HG02870 (cell line): ENCODE measurements around the gene RANBP9.

Source experiments
- ATAC-seq: cut with Tn5 transposase; IDR thresholded peaks from one replicate; pipeline ENCODE4 v1.9.1; 2021; ENCODE audit warnings: mild to moderate bottlenecking, moderate library complexity; ENCODE audit not compliant: unreplicated experiment

Gene RANBP9

GRCh38 chr6:13711324-13711732, 307 bp downstream of the RANBP9 start:
- peak; percentile 36 for ATAC-seq

DNA sequence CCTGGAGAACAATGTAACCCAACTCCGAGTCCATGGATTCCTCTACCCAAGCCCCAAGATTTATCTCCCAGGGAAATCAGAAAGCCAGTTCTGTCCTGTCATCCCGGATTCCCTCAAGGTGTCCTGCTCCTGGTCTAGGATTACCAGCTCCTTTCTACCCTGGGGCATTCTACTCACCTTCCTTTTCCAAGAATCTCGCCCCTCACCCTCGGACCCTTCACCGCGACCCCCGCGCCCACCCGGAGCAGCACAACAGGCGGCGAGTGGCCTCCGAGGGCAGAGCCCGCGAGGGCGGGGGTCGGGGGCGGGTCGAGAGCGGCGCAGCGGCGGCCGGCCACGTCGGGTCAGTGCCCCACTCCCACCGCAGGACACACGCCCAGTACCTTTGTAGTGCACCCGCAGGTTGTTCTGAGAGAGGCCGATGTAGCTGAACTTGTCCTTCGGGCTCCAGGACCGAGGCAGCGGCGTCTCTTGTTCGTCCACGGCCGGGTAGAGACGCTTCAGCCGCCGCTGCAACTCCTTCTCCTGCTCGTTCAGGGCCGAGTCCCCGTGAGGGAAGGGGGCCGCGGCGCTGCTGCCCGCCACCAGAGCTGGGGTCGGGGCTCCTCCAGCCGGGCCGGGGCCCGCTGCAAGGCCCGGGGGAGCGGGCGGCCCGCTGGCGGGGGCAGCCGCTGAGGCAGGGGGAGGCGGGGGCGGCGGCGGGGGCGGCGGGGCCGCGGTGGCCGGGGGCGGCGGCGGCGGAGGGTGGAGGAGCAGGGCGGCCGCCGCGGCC, 897 bp downstream of the RANBP9 start:
- ATAC-seq = peak; percentile 4

DNA sequence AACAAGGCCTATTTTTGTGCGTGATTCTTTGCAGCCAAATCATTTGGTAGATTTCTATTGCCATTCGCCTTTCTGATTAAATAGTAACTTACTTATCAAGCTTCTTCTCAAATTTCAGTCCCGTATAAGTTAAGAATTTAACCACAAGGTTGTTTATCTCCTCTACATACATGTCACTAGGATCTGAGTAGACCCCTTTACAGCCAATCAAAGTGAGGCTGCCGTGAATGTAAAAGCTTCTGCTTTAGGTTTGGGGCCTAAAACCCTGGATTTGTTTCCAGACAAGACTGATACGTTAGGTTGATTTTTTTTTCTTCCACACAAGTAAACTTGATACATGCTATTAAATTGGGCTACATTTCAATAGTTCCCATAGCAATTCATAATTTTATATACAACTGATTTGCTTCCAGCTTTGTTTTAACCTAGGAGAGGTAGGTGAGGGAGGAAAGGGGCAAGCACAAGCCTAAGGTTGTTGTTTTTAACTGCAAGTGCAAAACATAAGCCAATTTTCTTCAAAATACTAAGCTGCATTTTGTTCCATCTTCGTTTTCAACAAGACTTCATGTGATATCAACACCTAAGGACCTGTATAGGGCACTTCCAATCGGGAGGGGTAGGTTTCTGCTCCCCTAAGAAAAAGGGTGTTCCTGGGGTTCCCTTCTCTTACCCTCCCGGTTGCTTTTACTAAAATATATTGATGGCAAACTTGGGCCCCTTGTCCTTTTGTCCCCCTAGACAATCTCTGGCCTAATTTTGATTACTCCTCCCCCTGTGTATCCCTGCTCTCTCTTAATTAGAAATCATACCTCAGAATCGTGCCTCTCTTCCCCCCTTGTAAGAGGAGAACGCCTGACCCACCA, 1.7 kb downstream of the RANBP9 start:
- ATAC-seq = no peak

GRCh38 chr6:13708736-13709135, 2.9 kb downstream of the RANBP9 start:
- ATAC-seq = no peak

DNA sequence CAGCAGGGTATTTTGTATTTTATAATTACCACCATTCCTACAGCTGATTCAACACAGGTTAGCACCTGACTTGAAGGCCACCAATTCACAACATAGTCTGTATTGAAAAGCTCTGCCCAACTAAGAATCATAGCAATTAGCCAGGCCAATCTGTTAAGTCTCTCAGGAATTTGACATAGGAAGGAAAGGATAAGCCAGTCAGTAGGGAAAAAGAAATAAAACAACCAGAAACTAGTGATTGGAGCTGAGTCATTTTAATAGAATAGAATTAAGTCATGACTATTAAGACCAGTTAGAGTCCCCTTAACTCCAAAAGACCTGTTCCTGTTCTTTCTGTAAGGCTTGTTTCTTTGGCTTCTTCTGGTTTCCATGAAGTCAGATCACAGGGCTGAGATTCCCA, 8.1 kb downstream of the RANBP9 start:
- ATAC-seq = no peak

DNA sequence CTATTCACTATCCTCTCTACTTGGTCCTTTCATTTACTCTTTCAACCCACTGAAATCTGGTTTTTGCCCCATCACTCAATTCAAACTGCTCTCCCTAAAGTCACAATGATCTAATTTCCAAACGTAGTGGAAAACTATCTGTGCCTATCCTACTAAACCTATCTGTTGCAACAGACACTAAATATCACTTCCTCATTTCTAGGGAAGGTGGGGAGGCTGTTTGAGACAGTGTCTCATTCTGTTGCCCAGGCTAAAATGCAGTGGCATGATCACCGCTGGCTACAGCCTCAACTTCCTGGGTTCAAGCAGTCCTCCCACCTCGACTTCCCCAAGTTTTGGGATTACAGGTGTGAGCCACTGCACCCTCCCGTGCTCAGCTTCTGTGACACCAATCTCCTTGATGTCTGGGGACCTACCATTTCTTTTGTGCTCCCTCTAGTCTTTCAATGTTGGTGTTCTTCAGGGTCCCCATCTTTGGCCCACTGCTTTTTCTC, 8.8 kb downstream of the RANBP9 start:
- ATAC-seq = no peak

GRCh38 chr6:13700232-13700631, 11.4 kb downstream of the RANBP9 start:
- no peak for ATAC-seq

- ATAC-seq = no peak
These were observed 12.9 kb downstream of the RANBP9 start for GRCh38 chr6:13698715-13699114.

- ATAC-seq = no peak
These were observed 13.8 kb downstream of the RANBP9 start for GRCh38 chr6:13697857-13698256.

DNA sequence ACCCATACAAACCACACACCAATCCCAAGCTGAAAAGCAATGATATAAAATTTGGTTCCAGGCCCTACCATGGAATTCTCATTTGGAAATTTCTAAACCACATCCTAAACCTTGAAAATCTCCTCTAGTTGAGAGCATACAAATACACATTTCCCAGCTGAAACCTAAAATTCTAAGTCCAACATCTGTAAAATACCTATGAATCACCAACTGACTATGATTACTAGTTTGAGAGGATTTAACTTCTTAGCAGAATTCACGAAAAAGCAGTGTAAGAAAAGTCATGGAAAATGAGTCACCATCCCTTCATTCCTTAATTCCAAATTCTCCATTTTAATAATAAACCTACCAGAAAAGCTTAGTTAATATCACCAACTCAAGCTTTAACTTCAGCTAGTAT, 15.4 kb downstream of the RANBP9 start:
- ATAC-seq = no peak

DNA sequence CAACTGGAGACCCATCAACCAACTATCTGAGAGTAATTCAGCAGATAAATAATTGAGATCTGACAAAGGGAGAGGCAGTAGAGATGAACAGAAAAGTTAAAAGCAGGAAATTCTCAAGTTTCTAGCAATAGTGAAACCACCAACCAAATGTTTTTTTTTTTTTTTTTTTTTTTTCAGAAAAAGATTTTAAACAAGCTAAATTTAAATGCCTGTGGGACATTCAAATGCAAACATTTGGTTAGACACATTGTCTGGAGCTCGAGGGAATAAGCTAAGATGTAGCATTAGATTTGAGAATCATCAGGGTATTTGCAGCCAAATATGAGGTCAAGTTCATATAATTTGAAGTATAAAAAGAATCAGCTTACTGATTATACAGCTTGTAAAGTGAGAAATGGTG, 16.4 kb downstream of the RANBP9 start:
- ATAC-seq = no peak

- ATAC-seq = no peak
These were observed 17.1 kb downstream of the RANBP9 start for GRCh38 chr6:13694562-13694961.

GRCh38 chr6:13689511-13690256, 22.0 kb downstream of the RANBP9 start:
- ATAC-seq = no peak

DNA sequence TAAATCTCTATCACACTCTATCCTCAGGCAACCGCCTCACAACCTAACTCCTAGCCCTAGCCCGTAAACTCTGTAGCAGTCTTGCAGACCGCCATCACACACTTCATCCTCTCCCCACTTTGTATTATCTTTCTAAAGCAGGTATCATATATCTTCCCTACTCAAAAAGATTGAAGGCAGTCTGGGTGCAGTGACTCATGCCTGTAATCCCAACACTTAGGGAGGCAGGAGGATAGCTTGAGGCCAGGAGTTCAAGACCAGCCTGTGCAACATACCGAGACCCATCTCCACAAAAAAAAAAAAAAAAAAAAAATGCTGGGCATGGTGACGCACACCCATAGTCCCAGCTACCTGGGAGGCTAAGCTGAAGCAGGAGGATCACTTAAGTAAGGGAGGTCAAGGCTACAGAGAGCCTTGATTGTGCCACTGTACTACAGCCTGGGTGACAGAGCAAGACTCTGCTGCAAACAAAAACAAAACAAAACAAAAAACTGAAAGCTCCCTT, 22.9 kb downstream of the RANBP9 start:
- no peak for ATAC-seq

DNA sequence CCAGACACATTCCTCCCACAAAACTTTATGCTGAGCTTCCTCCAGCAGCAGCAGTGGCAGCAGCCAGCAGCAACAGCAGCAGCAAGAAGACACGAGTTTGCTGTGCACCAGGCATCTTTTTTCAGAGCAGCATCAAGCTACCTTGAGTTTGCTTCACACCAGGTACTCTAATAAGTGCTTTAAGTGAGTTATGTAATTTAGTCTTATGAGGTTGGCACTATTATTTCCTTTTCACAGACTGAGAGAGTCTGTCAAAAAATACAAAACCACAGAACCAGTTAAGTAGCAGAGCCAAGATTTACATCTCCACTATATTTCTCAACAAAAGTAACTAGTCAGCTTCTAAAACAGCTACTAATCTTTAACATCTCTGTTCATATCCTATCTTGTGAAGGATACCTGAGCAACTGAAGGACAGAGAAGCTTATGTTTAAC, 23.7 kb downstream of the RANBP9 start:
- no peak for ATAC-seq

DNA sequence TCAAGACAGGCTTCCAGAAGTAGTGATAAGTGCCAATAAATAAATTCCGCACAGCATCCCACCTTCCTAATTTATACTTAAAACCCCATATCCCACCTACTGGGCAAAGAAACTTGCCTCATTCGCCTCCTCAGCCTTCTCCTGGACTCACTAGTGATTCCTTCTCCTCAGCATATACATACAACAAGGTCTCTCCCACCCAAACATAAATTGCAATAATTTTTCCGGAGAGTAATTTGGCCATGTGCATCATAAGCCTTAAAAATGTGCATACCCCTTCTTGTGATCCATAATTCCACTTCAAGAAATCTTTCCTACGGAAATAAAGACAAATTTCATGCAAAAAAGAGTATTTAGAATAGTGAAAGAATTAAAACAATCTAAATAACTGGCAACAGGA, 26.8 kb downstream of the RANBP9 start:
- ATAC-seq = no peak

DNA sequence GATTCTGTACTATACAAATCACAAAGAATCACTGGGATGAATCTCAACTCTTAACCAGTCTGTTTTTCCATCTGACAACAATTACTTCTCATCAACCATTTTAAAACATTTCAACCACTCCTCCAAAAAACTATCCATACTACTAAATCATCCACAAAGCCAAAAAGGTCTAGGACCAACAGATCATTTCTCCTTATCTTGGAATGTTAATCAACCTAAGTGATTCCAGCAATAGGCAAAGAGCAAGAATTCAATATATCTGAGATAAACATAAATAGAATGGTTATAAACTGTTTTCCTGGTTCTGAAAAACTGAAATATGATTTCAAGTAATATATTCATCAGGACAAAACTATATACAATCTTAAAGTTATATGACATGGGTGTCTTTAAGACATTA, 28.6 kb downstream of the RANBP9 start:
- no peak for ATAC-seq

GRCh38 chr6:13682346-13682745, 29.3 kb downstream of the RANBP9 start:
- no peak for ATAC-seq

DNA sequence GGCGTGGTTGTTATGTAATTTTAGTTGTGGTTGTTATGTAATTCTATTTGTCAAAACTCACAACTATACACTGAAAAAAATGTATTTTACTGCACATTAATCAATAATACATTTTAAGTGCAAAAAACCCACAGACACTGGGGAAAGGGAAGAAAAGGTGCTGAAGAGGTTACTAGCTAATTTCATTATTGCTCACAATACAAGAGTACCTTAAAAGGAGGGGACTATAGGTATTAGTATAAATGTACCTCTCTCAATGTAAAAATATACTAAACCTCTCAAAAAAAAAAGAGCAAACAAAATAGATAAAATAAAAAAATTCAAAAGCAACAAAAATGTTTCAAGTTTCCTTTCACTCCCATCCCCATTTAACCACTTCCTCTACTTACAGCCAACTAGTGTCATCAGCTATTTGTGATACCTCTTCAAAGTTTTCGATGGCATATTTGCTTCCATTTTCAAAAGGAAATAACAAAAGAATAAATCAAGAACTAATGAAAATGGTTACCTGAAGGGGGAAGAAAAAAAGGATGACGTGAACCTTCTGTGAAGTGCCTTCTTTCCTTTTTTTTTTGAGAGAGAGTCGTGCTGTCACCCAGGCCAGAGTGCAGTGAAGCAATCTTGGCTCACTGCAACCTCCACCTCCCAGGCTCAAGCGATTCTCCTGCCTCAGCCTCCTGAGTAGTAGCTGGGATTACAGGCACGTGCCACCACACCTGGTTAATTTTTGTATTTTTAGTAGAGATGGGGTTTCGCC, 30.2 kb downstream of the RANBP9 start:
- ATAC-seq = no peak

DNA sequence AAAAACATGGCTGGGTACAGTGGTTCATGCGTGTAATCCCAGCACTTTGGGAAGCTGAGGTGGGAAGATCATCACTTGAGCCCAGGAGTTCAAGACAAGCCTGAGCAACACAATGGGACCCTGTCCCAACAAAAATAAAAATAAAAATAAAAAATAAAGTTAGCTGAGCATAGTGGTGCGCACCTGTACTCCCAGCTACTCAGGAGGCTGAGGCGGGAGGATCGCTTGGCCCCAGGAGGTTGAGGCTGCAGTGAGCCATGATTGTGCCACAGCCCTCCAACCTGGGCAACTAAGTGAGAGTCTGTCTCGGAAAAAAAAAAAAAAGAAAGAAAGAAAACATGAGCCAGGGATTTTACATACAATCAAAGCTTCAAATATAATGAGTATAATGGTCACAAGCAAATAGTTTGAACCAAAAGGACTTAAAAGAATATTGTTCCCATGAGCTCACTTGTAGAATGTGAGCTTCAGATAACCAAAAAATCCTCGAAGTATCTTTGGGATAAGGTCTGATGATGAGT, 31.1 kb downstream of the RANBP9 start:
- no peak for ATAC-seq
